Measurements from ENCODE around the gene RASGRP2. TPM values are rescaled to one million over a fixed set of nuclear protein-coding genes. Genes with fewer than 3 reads are reported as not detected.
A peak's percentile ranks its signal among the peaks of the same experiment; 100 is the strongest.

The RASGRP2 gene
- total RNA-seq, 1 donor from 2014 or later, result 20.9 TPM

DNA sequence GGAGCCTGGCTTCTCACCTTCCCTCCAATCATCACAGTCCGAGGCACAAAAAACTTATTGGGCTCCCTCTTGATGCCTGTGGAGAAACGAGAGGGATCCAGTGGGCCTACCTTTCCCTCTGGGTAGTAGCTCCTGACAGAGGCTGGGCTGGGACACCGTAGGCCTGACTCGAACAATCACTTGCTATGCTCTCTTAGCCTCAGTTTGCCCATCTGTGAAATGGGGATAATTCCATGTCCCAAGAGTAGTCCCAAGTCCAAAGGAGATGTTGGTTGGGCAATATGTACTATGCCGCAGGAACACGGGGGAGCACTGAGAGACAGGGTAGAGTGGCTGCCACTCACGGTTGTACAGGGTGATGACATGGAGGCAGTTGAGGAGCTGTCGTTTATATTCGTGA is 7.6 kb upstream of the RASGRP2 start:
- no peak overlapping the region for H3K4me3 Mint-ChIP-seq (ENCODE audit: low read depth)

GRCh38 chr11:64751136-64751535 is 7.2 kb upstream of the RASGRP2 start:
- peaks cover 34% of the 10 kb centered on the region for H3K36me3 Mint-ChIP-seq (ENCODE audit: low read depth)

More for the DNA sequence above, 7.6 kb upstream of the RASGRP2 start:
- intact Hi-C loops (cut with micrococcal nuclease), result no loop called here
- Mint-ChIP-seq H3K27ac (no peak overlapping the region), H3K36me3 (ENCODE audit: low read depth) (peaks cover 34% of the 10 kb centered on the region), H3K9me3 (no peaks in the 10 kb centered on the region), H3K27me3 (ENCODE audit: low read depth) (no peaks in the 10 kb centered on the region), H3K4me1 (ENCODE audit: low read depth) (peaks cover 5% of the 10 kb centered on the region)
- no peak for DNase-seq (ENCODE audit: low spot score)

GRCh38 chr11:64750361-64751054 is 6.6 kb upstream of the RASGRP2 start:
- H3K9me3 Mint-ChIP-seq, result no peaks in the 10 kb centered on the region
- H3K4me1 Mint-ChIP-seq (ENCODE audit: low read depth), result peaks cover 8% of the 10 kb centered on the region
- intact Hi-C loops (cut with micrococcal nuclease), result no loop called here
- no peak for DNase-seq (ENCODE audit: low spot score)
- H3K27me3 Mint-ChIP-seq (ENCODE audit: low read depth), result no peaks in the 10 kb centered on the region
- no peak overlapping the region for H3K27ac Mint-ChIP-seq
- H3K4me3 Mint-ChIP-seq (ENCODE audit: low read depth), result no peak overlapping the region
- peaks cover 34% of the 10 kb centered on the region for H3K36me3 Mint-ChIP-seq (ENCODE audit: low read depth)

More at GRCh38 chr11:64751136-64751535, 7.2 kb upstream of the RASGRP2 start:
- H3K27me3 Mint-ChIP-seq (ENCODE audit: low read depth), result no peaks in the 10 kb centered on the region
- H3K27ac Mint-ChIP-seq, result no peak overlapping the region
- H3K9me3 Mint-ChIP-seq, result no peaks in the 10 kb centered on the region
- intact Hi-C loops (cut with micrococcal nuclease), result no loop called here
- peaks cover 5% of the 10 kb centered on the region for H3K4me1 Mint-ChIP-seq (ENCODE audit: low read depth)
- no peak for DNase-seq (ENCODE audit: low spot score)
- no peak overlapping the region for H3K4me3 Mint-ChIP-seq (ENCODE audit: low read depth)

DNA sequence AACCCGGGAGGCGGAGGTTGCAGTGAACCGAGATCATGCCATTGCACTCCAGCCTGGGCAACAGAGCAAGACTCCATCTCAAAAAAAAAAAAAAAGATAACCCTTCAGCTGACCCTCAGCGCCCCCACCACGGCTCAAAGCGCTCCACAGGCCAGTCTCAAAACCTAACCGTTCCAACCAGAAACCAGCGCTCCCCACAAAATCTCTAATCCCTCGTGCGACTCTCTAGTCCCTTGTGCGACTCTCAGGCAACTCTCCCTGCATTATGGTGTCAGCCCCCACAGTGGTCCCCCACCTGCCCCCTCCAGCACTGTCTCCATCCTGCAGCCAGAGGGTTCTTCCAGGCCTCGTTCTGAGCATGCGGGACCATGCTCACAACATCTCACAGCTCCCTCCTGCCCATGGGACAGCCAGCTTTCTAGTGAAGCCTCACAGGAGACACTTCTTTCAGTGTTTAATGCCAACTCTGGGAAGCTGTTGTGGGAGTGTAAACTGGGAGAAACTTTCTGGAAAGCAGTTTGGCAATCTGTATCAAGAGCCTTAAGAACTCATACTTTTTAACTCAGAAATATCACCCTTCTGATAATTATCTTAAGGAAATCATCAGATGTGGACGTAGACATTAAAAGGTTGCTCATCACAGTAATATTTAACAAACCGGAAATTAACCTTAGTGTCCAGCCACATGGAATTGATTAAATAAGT is 4.2 kb upstream of the RASGRP2 start:
- Mint-ChIP-seq H3K9me3 (no peaks in the 10 kb centered on the region), H3K36me3 (ENCODE audit: low read depth) (peaks cover 31% of the 10 kb centered on the region), H3K4me3 (ENCODE audit: low read depth) (no peak overlapping the region), H3K4me1 (ENCODE audit: low read depth) (peaks cover 19% of the 10 kb centered on the region), H3K27ac (peak overlapping the region; percentile 17), H3K27me3 (ENCODE audit: low read depth) (no peaks in the 10 kb centered on the region)
- no peak for DNase-seq (ENCODE audit: low spot score)
- intact Hi-C loops (cut with micrococcal nuclease), result no loop called here

DNA sequence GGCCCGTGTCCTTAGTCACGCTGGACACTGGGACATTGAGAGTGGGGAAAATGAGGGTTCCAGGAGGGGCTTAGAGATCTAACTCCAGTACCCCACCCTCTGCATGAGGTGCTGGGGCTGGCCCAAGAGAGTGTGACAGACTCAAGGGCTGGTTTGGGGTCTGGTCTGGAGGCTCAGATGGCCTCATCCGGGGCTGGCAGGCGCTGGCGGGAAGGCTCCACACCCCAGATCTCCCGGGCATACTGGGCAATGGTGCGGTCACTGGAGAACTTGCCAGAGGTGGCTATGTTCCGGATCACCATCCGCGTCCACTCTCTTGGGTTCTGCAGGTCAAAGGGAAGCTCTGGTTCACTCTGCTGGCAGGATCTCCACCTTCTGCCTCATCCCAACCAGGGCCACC is 2.5 kb upstream of the RASGRP2 start:
- peak overlapping the region; percentile 35 for H3K27ac Mint-ChIP-seq
- H3K9me3 Mint-ChIP-seq, result no peaks in the 10 kb centered on the region
- H3K36me3 Mint-ChIP-seq (ENCODE audit: low read depth), result peaks cover 19% of the 10 kb centered on the region
- H3K27me3 Mint-ChIP-seq (ENCODE audit: low read depth), result no peaks in the 10 kb centered on the region
- peaks cover 22% of the 10 kb centered on the region for H3K4me1 Mint-ChIP-seq (ENCODE audit: low read depth)
- H3K4me3 Mint-ChIP-seq (ENCODE audit: low read depth), result peak overlapping the region; percentile 17
- no peak for DNase-seq (ENCODE audit: low spot score)
- intact Hi-C loops (cut with micrococcal nuclease), result no loop called here

DNA sequence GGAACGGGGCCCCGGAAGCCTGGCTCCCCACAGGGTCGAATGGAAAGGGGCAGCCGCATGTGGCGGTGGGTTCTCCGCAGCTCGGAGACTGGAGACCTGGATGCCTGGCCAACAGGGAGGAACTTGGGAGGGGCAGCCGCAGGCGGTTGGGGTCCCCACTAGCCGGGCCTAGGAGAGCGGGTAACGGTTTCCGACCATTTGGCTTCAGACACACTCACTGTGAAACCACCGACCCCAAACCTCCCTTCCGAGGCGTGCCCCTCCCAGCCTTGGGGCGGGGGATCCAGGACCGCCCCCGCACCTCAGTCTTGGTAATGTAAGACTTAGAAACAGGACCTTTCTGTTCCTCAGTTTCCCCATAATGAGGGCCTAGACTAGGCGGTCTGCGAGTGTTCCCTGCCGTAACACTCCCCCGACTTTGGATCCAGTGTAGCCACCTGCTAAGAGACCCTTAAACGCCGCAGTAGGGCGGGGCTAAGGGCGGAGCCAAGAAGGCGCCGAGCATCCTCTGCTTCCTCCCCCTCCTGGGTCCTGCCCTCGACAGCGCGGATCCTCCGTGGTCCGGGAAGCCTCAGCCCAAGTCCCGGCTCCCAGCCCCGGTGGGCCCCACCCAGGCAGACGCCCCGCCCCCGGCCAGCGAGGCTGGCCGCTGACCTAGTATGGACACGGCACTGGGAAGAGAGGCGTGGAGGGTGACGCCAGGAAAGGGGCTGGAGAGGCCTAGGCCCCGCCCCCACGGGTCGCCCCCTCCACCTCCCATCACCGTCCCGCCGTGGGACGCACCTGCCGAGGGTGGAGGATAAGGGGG is 1.8 kb upstream of the RASGRP2 start:
- peak overlapping the region; percentile 88 for H3K27ac Mint-ChIP-seq
- H3K4me1 Mint-ChIP-seq (ENCODE audit: low read depth), result peaks cover 23% of the 10 kb centered on the region
- peaks cover 20% of the 10 kb centered on the region for H3K36me3 Mint-ChIP-seq (ENCODE audit: low read depth)
- no peaks in the 10 kb centered on the region for H3K9me3 Mint-ChIP-seq
- H3K4me3 Mint-ChIP-seq (ENCODE audit: low read depth), result peak overlapping the region; percentile 83
- intact Hi-C loops (cut with micrococcal nuclease), result loop anchor here (2.0 kb wide), 2 partner anchors 21 to 33 kb away; partner anchors contain the start of gene SF1
- H3K27me3 Mint-ChIP-seq (ENCODE audit: low read depth), result no peaks in the 10 kb centered on the region
- DNase-seq (ENCODE audit: low spot score), result peak; percentile 83

DNA sequence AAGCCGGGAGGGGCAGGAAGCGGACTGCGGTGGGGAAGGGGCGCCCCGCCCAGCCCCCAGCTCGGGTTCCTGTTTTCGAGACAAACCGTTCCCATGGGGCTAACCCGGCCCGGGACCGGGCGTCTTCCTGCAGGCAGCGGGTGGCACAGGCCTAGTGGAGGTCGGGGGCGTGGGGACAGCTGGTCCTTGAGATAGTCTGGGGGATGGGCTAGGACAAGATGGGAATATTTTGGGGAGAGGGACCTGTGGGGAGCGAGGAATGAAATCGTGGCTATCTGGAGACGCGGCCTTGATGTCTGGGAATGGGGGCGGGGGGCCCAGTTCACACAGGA is 1.2 kb upstream of the RASGRP2 start:
- peaks cover 27% of the 10 kb centered on the region for H3K4me1 Mint-ChIP-seq (ENCODE audit: low read depth)
- peak overlapping the region; percentile 83 for H3K4me3 Mint-ChIP-seq (ENCODE audit: low read depth)
- no peaks in the 10 kb centered on the region for H3K27me3 Mint-ChIP-seq (ENCODE audit: low read depth)
- intact Hi-C loops (cut with micrococcal nuclease), result loop anchor here (2.0 kb wide), 2 partner anchors 22 to 34 kb away; partner anchors contain the start of gene SF1
- H3K36me3 Mint-ChIP-seq (ENCODE audit: low read depth), result peaks cover 20% of the 10 kb centered on the region
- H3K9me3 Mint-ChIP-seq, result no peaks in the 10 kb centered on the region
- peak overlapping the region; percentile 88 for H3K27ac Mint-ChIP-seq
- peak; percentile 88 for DNase-seq (ENCODE audit: low spot score)

- DNase-seq (ENCODE audit: low spot score), result peak; percentile 55
- Mint-ChIP-seq H3K36me3 (ENCODE audit: low read depth) (peaks cover 22% of the 10 kb centered on the region), H3K4me1 (ENCODE audit: low read depth) (peaks cover 27% of the 10 kb centered on the region), H3K9me3 (no peaks in the 10 kb centered on the region), H3K27me3 (ENCODE audit: low read depth) (no peaks in the 10 kb centered on the region), H3K27ac (peak overlapping the region; percentile 88), H3K4me3 (ENCODE audit: low read depth) (peak overlapping the region; percentile 86)
- intact Hi-C loops (cut with micrococcal nuclease), result loop anchor here (2.0 kb wide), 2 partner anchors 22 to 34 kb away; partner anchors contain the start of gene SF1
Measured at GRCh38 chr11:64744544-64745188, 724 bp upstream of the RASGRP2 start.

DNA sequence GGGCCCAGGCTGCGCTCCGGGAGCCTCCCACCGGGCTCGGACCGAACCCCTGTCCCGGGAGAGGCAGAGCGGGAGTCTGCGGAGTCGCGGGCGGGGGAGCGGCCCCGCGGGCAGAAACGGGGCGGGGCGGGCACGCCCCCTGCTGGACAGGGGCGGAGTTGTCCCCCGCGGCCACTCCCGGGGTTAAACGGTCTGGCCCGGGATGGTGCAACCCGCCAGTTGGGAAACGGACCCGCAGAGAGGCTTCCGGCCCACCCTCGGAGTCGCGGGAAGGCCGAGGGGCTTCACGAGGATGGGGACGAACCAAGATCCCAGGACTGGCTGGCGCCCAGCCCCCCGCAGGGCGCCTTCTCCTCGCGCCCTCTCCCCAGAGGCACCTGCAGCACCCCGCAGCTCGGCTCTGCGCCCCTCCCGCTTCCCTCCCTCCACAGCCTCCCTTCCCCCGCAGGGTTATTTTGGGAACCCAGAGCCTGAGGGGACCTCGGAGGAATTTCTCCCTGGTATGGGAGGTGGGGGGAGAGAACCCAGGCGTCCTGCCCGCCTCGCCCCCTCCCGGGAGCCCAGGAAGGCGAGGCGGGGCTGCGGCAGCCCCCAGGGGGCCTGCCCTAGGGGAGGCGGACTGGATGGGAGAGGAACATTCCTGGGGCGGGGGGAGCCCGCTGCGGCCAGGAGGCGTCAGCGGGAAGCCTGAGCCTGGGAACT is 902 bp downstream of the RASGRP2 start:
- peaks cover 29% of the 10 kb centered on the region for H3K36me3 Mint-ChIP-seq (ENCODE audit: low read depth)
- peak; percentile 73 for DNase-seq (ENCODE audit: low spot score)
- H3K4me1 Mint-ChIP-seq (ENCODE audit: low read depth), result peaks cover 30% of the 10 kb centered on the region
- intact Hi-C loops (cut with micrococcal nuclease), result loop anchor here (1.0 kb wide), 1 partner anchor 55 kb away; no protein-coding TSS in a partner anchor
- no peaks in the 10 kb centered on the region for H3K9me3 Mint-ChIP-seq
- peak overlapping the region; percentile 45 for H3K4me3 Mint-ChIP-seq (ENCODE audit: low read depth)
- no peak overlapping the region for H3K27ac Mint-ChIP-seq
- H3K27me3 Mint-ChIP-seq (ENCODE audit: low read depth), result no peaks in the 10 kb centered on the region

- intact Hi-C loops (cut with micrococcal nuclease), result no loop called here
- H3K4me1 Mint-ChIP-seq (ENCODE audit: low read depth), result peaks cover 30% of the 10 kb centered on the region
Measured at GRCh38 chr11:64742087-64742888, 1.7 kb downstream of the RASGRP2 start.

DNA sequence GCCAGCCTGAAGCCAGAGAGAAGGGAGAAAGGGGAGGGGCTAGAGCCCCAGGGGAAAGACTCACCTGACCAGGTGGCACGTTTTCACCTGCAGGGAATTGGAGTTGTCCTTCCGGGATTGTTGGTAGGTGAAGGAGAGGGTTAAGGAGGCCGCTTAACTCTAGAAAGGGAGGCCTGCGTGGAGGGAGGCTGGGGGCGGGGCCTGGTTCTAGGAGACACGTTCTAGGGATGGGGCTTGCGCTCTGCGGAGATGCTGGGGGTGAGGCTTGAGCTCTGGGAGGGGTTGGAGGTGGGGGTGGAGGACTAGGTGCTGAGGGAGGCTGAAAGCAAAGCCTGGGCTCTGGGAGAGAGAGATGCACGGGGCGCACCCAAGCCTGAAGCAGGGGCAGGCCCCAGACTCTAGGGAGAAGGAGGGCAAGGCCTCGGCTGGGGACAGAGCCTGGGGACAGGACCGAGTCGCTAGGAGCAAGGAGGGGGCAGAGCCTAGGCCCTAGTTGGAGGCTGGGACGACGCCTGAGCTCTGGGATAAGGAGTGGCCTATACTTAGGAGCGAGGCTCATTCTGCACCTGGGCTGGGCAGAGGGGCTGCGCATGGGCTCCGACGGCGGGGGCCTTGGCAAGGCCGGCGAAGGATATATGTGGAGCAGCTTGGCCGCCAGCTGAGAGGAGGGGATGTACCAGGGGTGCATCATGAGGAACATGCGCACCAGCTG is 2.4 kb downstream of the RASGRP2 start:
- Mint-ChIP-seq H3K36me3 (ENCODE audit: low read depth) (peaks cover 39% of the 10 kb centered on the region), H3K4me3 (ENCODE audit: low read depth) (peak overlapping the region; percentile 68), H3K27ac (no peak overlapping the region), H3K4me1 (ENCODE audit: low read depth) (peaks cover 30% of the 10 kb centered on the region), H3K27me3 (ENCODE audit: low read depth) (no peaks in the 10 kb centered on the region), H3K9me3 (no peaks in the 10 kb centered on the region)
- DNase-seq (ENCODE audit: low spot score), result no peak
- intact Hi-C loops (cut with micrococcal nuclease), result no loop called here

More at GRCh38 chr11:64742087-64742888, 1.7 kb downstream of the RASGRP2 start:
- H3K27me3 Mint-ChIP-seq (ENCODE audit: low read depth), result no peaks in the 10 kb centered on the region
- H3K27ac Mint-ChIP-seq, result no peak overlapping the region
- no peak for DNase-seq (ENCODE audit: low spot score)
- H3K4me3 Mint-ChIP-seq (ENCODE audit: low read depth), result peak overlapping the region; percentile 68
- H3K9me3 Mint-ChIP-seq, result no peaks in the 10 kb centered on the region
- H3K36me3 Mint-ChIP-seq (ENCODE audit: low read depth), result peaks cover 34% of the 10 kb centered on the region
